GM12878 (cell line): ENCODE results near the gene LRRC56. TPM values are rescaled to one million over a fixed set of nuclear protein-coding genes. Genes with fewer than 3 reads are reported as not detected.

Source experiments
- ATAC-seq: fragments of 200-7000 bp; cut with Tn5 transposase; 3 replicates; pipeline ENCODE4 v1.9.1; 2020; ENCODE audit warnings: mild to moderate bottlenecking, moderate library complexity
- BruUV-seq: library from RNA; stranded (reverse); fragments of 400-500 nt; replicated peaks from 2 replicates; lab custom pipeline; 2021; lab: Mats Ljungman, UMichigan
- CTCF ChIA-PET: fragments of 300-600 bp; sonication (Branson Sonifier 250); formaldehyde crosslinking; extraction: SDS; loops from one replicate; lab custom pipeline; 2021; ENCODE audit warnings: inconsistent platforms; lab: Yijun Ruan, JAX
- POLR2A ChIA-PET: fragments of 350-600 bp; formaldehyde crosslinking; extraction: SDS; loops from one replicate; lab custom pipeline; 2021; ENCODE audit warnings: inconsistent platforms; lab: Charles Lee
- RAD21 ChIA-PET: fragments of 300-600 bp; sonication (Branson Sonifier 250); formaldehyde crosslinking; loops from one replicate; lab custom pipeline; 2023; ENCODE audit warnings: antibody characterized with exemption; ENCODE audit not compliant: unreplicated experiment; lab: Charles Lee
- SMC1A ChIA-PET: fragments of 300-600 bp; sonication (Branson Sonifier 250); formaldehyde crosslinking; loops from one replicate; lab custom pipeline; 2023; ENCODE audit not compliant: unreplicated experiment, uncharacterized antibody; lab: Charles Lee
- DNase-seq: peaks from one replicate; pipeline ENCODE4 v3.0.0-alpha.2; 2011; ENCODE audit warnings: low read depth, low spot score
- FAIRE-seq: peaks from 3 replicates; lab custom pipeline; 2011; peaks lifted over from hg19 to GRCh38; lab: Jason Lieb, UNC
- H2AFZ ChIP-seq: 2 replicates; pipeline ENCODE4 v1.6.0; 2011; ENCODE audit warnings: low read depth, low read length, control low read depth; ENCODE audit not compliant: control insufficient read depth
- H3K27ac ChIP-seq: 2 replicates; pipeline ENCODE4 v1.5.1; 2011; ENCODE audit warnings: control low read depth; ENCODE audit not compliant: control insufficient read depth, insufficient read depth
- H3K27me3 ChIP-seq, 2 experiments: replicated peaks in 1 of 2; 2 replicates each; pipeline versions ENCODE4 v1.6.0 to v1.6.1; 2011; ENCODE audit warnings: low read length in 1 of 2; ENCODE audit not compliant: control insufficient read depth in 2 of 2, insufficient read depth in 2 of 2
- H3K36me3 ChIP-seq, 2 experiments: 2 replicates each; pipeline ENCODE4 v1.5.1; 2011; ENCODE audit warnings: low read length in 1 of 2; ENCODE audit not compliant: control insufficient read depth in 2 of 2, insufficient read depth in 2 of 2
- H3K4me1 ChIP-seq: 2 replicates; pipeline ENCODE4 v1.6.1; 2011; ENCODE audit warnings: mild to moderate bottlenecking, low read length, moderate library complexity, mixed read lengths; ENCODE audit not compliant: control insufficient read depth, insufficient read depth
- H3K4me2 ChIP-seq: 2 replicates; pipeline ENCODE4 v1.6.0; 2011; ENCODE audit warnings: control low read depth; ENCODE audit not compliant: control insufficient read depth, insufficient read depth
- H3K4me3 ChIP-seq: fragments of 200-600 bp; sonication (generic); 2 replicates; pipeline ENCODE4 v1.5.1; 2016
- H3K79me2 ChIP-seq: 2 replicates; pipeline ENCODE4 v1.6.0; 2011; ENCODE audit warnings: low read length; ENCODE audit not compliant: control insufficient read depth, insufficient read depth
- H3K9ac ChIP-seq: 2 replicates; pipeline ENCODE4 v1.8.0; 2011; ENCODE audit warnings: low read length, control low read depth, mixed read lengths; ENCODE audit not compliant: control insufficient read depth, insufficient read depth
- H3K9me3 ChIP-seq: replicated peaks from 3 replicates; pipeline ENCODE4 v1.5.1; 2011; ENCODE audit warnings: mild to moderate bottlenecking, low read length; ENCODE audit not compliant: control insufficient read depth, insufficient read depth
- H4K20me1 ChIP-seq: 2 replicates; pipeline ENCODE4 v1.6.0; 2011; ENCODE audit not compliant: control insufficient read depth, insufficient read depth
- ASH2L ChIP-seq: fragments of 300-600, 200-600 bp; sonication (generic); IDR thresholded peaks from 2 replicates; pipeline ENCODE4 v1.6.1; 2017; ENCODE audit warnings: low read depth, mild to moderate bottlenecking, borderline replicate concordance
- BCL11A ChIP-seq: IDR thresholded peaks from 2 replicates; pipeline ENCODE4 v1.6.1; 2011; ENCODE audit warnings: low read depth, low read length
- CHD2 ChIP-seq: IDR thresholded peaks from 2 replicates; pipeline ENCODE4 v1.6.1; 2011; ENCODE audit warnings: low read depth, low read length, improper control_type of control experiment, borderline replicate concordance
- IKZF2 ChIP-seq, 2 experiments: fragments of 450-650 bp; IDR thresholded peaks; 2 replicates each; pipeline ENCODE4 v1.6.1; 2017; ENCODE audit warnings: mild to moderate bottlenecking in 2 of 2, moderate library complexity in 2 of 2
- NFYB ChIP-seq: IDR thresholded peaks from 2 replicates; pipeline ENCODE4 v1.6.1; 2011; ENCODE audit warnings: low read depth, mild to moderate bottlenecking, low read length, improper control_type of control experiment, moderate library complexity; ENCODE audit not compliant: insufficient read depth
- SMARCA5 ChIP-seq: fragments of 450-650 bp; IDR thresholded peaks from 2 replicates; pipeline ENCODE4 v1.6.1; 2017; ENCODE audit warnings: mild to moderate bottlenecking
- SUZ12 ChIP-seq: fragments of 200-600 bp; sonication (generic); IDR thresholded peaks from one replicate; pipeline ENCODE4 v1.6.1; 2018; ENCODE audit warnings: antibody characterized with exemption, mild to moderate bottlenecking; ENCODE audit not compliant: unreplicated experiment
- TCF3 ChIP-seq: IDR thresholded peaks from 2 replicates; pipeline ENCODE4 v1.6.1; 2012; ENCODE audit warnings: low read depth, mild to moderate bottlenecking, low read length, borderline replicate concordance; ENCODE audit not compliant: insufficient read depth
- ZNF207 ChIP-seq: fragments of 450-650 bp; IDR thresholded peaks from 2 replicates; pipeline ENCODE4 v1.6.1; 2014; ENCODE audit warnings: antibody characterized with exemption, mild to moderate bottlenecking, borderline replicate concordance
- WGBS: methylation state at CpG from one replicate; pipeline ENCODE4 v1.1.6; 2016; ENCODE audit warnings: low lambda C conversion rate; ENCODE audit not compliant: insufficient replicate concordance, insufficient coverage; ENCODE audit errors: missing lambda C conversion rate; 5-methylcytosine and 5-hydroxymethylcytosine counted together
- in situ Hi-C: fragments of 300-500 bp; cut with MboI; formaldehyde crosslinking; loops from 9 replicates; pipeline ENCODE4 v1.14.3; 2018; ENCODE audit warnings: mixed read lengths
- intact Hi-C: fragments of 100-400 bp; cut with micrococcal nuclease; formaldehyde crosslinking; loops from one replicate; pipeline ENCODE4 v1.14.2; 2022; ENCODE audit not compliant: unreplicated experiment
- polyA plus RNA-seq, 11 experiments: library from polyadenylated mRNA; depleted of rRNA in 4 of 11; unstranded in 6 of 11; stranded (reverse) in 5 of 11; fragments of >200 nt; fragmentation: Nextera tagmentation in 4 of 11; fragmentation: Illumina TruSeq in 1 of 11; extraction: Ambion mirVana in 4 of 11; extraction: Trizol in 1 of 11; gene quantifications; 1 replicate in 1 of 11; 2 replicates in 10 of 11; pipeline versions ENCODE4 v1.2.1 to v1.2.3, GENCODE V29; 2011 to 2016; ENCODE audit warnings: inconsistent platforms in 2 of 11, missing spikeins in 2 of 11, low read depth in 1 of 11
- total RNA-seq, 4 experiments: library from RNA; depleted of rRNA in 3 of 4; stranded (reverse); fragments of >200 nt in 3 of 4; fragmentation: Illumina TruSeq in 1 of 4; extraction: Trizol in 1 of 4; gene quantifications; 2 replicates each; pipeline versions ENCODE4 v1.2.1 to v1.2.3, GENCODE V29; 2013 to 2021
- TF ChIP-seq, protein P1 (sequence below): fragments of 150-350 bp; IDR thresholded peaks from 2 replicates; pipeline ENCODE4 v1.6.1; 2014; ENCODE audit warnings: mild to moderate bottlenecking, low read depth, low read length
- TF ChIP-seq, protein P2 (sequence below): fragments of 450-650 bp; IDR thresholded peaks from 2 replicates; pipeline ENCODE4 v1.6.1; 2017; ENCODE audit warnings: low read depth, mild to moderate bottlenecking, moderate library complexity
- TF ChIP-seq, protein P3 (sequence below): IDR thresholded peaks from 2 replicates; pipeline ENCODE4 v1.6.1; 2012; ENCODE audit warnings: mild to moderate bottlenecking, low read depth, low read length
- TF ChIP-seq, protein P4 (sequence below): fragments of 450-650 bp; IDR thresholded peaks from 2 replicates; pipeline ENCODE4 v1.6.1; 2016; ENCODE audit warnings: mild to moderate bottlenecking
- TF ChIP-seq, protein P5 (sequence below): IDR thresholded peaks from 2 replicates; pipeline ENCODE4 v1.6.1; 2011; ENCODE audit warnings: low read depth, low read length, improper control_type of control experiment, borderline replicate concordance

Gene LRRC56
- total and polyA plus RNA-seq, 10 of the 15 experiments (the other 5 are each of a cell fraction or from before 2014, with no cell fraction given) = 0.02 to 1.9 (median 0.75) TPM; not detected in 1

DNA sequence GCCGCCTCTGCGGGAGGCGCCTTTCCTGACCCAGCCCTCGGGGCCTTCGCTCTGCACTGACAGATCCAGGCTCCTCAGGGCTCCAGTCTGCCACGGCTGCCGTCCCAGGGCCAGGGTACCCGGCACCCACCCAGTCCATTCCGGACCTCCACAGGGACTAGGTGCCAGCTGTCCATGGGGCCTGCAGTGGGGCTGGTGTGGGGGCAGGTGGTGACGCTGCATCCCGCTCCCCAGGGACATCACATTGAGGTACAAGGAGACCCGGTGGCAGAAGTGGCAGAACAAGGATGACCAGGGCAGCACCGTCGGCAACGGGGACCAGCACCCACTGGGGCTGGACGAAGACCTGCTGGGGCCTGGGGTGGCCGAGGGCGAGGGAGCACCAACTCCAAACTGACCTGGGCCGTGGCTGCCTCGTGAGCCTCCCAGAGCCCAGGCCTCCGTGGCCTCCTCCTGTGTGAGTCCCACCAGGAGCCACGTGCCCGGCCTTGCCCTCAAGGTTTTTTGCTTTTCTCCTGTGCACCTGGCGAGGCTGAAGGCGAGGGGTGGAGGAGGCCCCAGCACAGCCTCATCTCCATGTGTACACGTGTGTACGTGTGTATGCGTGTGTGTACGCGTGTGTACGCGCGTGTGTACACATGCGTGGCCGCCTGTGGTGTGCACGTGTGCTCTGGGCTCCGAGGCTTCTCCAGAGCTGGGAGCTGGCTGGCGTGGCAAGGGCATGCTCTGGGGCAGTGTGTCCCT is 47.0 kb upstream of the LRRC56 start:
- intact Hi-C loops (no loop called here), in situ Hi-C loops (no loop called here)
- Histone ChIP-seq H2AFZ (no peak overlapping the region), H3K4me3 (no peak overlapping the region), H3K27me3 (no peaks in the 10 kb centered on the region), H3K79me2 (no peaks in the 10 kb centered on the region), H3K9ac (no peak overlapping the region), H3K36me3 (peaks cover 4 to 11% of the 10 kb centered on the region in 2 experiments; a peak in 3 of 4 replicates), H3K9me3 (no peaks in the 10 kb centered on the region), H3K4me1 (no peaks in the 10 kb centered on the region), H3K4me2 (no peak overlapping the region), H4K20me1 (no peaks in the 10 kb centered on the region), H3K27ac (no peak overlapping the region)
- no TSS peak for BruUV-seq
- DNase-seq (no peak), FAIRE-seq (no peak), ATAC-seq (no peak)
- SMC1A ChIA-PET = no interaction called here
- POLR2A ChIA-PET = no interaction called here
- WGBS = 95% methylated on average over 38 of the region's 38 CpGs
- RAD21 ChIA-PET = no interaction called here
- CTCF ChIA-PET = no interaction called here
- TF ChIP-seq TCF3 (no peak), SUZ12 (no peak), CHD2 (no peak), SMARCA5 (no peak), ZNF207 (no peak), NFYB (no peak), BCL11A (no peak), ASH2L (no peak), IKZF2 (IDR thresholded peaks at IDR 0.05) (no peak)
- TF ChIP-seq, protein P1, sequence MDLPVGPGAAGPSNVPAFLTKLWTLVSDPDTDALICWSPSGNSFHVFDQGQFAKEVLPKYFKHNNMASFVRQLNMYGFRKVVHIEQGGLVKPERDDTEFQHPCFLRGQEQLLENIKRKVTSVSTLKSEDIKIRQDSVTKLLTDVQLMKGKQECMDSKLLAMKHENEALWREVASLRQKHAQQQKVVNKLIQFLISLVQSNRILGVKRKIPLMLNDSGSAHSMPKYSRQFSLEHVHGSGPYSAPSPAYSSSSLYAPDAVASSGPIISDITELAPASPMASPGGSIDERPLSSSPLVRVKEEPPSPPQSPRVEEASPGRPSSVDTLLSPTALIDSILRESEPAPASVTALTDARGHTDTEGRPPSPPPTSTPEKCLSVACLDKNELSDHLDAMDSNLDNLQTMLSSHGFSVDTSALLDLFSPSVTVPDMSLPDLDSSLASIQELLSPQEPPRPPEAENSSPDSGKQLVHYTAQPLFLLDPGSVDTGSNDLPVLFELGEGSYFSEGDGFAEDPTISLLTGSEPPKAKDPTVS = no peak
- TF ChIP-seq, protein P2, sequence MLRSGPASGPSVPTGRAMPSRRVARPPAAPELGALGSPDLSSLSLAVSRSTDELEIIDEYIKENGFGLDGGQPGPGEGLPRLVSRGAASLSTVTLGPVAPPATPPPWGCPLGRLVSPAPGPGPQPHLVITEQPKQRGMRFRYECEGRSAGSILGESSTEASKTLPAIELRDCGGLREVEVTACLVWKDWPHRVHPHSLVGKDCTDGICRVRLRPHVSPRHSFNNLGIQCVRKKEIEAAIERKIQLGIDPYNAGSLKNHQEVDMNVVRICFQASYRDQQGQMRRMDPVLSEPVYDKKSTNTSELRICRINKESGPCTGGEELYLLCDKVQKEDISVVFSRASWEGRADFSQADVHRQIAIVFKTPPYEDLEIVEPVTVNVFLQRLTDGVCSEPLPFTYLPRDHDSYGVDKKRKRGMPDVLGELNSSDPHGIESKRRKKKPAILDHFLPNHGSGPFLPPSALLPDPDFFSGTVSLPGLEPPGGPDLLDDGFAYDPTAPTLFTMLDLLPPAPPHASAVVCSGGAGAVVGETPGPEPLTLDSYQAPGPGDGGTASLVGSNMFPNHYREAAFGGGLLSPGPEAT = no peak
- TF ChIP-seq, protein P3, sequence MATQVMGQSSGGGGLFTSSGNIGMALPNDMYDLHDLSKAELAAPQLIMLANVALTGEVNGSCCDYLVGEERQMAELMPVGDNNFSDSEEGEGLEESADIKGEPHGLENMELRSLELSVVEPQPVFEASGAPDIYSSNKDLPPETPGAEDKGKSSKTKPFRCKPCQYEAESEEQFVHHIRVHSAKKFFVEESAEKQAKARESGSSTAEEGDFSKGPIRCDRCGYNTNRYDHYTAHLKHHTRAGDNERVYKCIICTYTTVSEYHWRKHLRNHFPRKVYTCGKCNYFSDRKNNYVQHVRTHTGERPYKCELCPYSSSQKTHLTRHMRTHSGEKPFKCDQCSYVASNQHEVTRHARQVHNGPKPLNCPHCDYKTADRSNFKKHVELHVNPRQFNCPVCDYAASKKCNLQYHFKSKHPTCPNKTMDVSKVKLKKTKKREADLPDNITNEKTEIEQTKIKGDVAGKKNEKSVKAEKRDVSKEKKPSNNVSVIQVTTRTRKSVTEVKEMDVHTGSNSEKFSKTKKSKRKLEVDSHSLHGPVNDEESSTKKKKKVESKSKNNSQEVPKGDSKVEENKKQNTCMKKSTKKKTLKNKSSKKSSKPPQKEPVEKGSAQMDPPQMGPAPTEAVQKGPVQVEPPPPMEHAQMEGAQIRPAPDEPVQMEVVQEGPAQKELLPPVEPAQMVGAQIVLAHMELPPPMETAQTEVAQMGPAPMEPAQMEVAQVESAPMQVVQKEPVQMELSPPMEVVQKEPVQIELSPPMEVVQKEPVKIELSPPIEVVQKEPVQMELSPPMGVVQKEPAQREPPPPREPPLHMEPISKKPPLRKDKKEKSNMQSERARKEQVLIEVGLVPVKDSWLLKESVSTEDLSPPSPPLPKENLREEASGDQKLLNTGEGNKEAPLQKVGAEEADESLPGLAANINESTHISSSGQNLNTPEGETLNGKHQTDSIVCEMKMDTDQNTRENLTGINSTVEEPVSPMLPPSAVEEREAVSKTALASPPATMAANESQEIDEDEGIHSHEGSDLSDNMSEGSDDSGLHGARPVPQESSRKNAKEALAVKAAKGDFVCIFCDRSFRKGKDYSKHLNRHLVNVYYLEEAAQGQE = no peak
- TF ChIP-seq, protein P4, sequence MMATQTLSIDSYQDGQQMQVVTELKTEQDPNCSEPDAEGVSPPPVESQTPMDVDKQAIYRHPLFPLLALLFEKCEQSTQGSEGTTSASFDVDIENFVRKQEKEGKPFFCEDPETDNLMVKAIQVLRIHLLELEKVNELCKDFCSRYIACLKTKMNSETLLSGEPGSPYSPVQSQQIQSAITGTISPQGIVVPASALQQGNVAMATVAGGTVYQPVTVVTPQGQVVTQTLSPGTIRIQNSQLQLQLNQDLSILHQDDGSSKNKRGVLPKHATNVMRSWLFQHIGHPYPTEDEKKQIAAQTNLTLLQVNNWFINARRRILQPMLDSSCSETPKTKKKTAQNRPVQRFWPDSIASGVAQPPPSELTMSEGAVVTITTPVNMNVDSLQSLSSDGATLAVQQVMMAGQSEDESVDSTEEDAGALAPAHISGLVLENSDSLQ = no peak
- TF ChIP-seq, protein P5, sequence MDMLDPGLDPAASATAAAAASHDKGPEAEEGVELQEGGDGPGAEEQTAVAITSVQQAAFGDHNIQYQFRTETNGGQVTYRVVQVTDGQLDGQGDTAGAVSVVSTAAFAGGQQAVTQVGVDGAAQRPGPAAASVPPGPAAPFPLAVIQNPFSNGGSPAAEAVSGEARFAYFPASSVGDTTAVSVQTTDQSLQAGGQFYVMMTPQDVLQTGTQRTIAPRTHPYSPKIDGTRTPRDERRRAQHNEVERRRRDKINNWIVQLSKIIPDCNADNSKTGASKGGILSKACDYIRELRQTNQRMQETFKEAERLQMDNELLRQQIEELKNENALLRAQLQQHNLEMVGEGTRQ = no peak
